Activated CD8-positive, alpha-beta memory T cell treated with anti-CD3 and anti-CD28 coated beads for 48 hours (primary cell): ENCODE data around the gene FASTKD1.

Experiments used
- DNase-seq, 3 experiments: peaks; one replicate each; pipeline ENCODE4 v3.0.0-alpha.2; 2020; ENCODE audit warnings: low read depth in 2 of 3, low spot score in 2 of 3

The FASTKD1 gene

DNA sequence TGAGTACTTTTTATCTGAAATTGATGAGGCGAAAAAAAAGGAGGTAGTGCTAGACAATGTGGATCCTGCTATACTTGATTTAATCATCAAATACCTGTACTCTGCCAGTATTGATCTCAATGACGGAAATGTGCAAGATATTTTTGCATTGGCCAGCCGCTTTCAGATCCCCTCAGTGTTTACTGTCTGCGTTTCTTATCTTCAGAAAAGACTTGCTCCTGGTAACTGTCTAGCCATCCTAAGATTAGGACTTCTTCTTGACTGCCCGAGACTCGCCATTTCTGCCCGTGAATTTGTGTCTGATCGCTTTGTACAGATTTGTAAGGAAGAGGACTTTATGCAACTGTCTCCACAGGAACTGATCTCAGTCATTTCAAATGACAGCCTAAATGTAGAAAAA lies 63.7 kb downstream of the FASTKD1 start:
- no peak for DNase-seq

- DNase-seq, result no peak
Observed at GRCh38 chr2:169509298-169509885, 64.3 kb downstream of the FASTKD1 start, which contains the start of gene KLHL41. TSS of gene KLHL41 (plus strand) at chr2:169509702. CDS start at chr2:169509779, 77 bp downstream.

- DNase-seq, result no peak
Observed at GRCh38 chr2:169507698-169508097, 66.0 kb downstream of the FASTKD1 start.

DNA sequence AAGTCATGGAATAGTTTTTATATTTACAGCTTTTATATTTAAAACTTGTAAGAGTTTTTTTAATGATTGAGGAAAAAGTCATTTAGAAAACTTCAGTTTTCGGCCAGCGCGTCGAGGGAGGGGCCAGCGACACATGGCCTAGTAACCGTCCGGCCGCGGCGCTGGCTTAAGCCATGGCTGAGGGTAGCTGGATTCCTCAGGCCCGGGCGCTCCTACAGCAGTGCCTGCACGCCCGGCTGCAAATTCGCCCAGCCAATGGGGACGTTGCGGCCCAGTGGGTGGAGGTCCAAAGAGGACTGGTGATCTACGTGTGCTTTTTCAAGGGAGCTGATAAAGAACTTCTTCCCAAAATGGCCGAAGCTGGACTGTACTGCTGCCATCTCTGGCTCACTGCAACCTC lies 69.0 kb downstream of the FASTKD1 start:
- no peak for DNase-seq

DNA sequence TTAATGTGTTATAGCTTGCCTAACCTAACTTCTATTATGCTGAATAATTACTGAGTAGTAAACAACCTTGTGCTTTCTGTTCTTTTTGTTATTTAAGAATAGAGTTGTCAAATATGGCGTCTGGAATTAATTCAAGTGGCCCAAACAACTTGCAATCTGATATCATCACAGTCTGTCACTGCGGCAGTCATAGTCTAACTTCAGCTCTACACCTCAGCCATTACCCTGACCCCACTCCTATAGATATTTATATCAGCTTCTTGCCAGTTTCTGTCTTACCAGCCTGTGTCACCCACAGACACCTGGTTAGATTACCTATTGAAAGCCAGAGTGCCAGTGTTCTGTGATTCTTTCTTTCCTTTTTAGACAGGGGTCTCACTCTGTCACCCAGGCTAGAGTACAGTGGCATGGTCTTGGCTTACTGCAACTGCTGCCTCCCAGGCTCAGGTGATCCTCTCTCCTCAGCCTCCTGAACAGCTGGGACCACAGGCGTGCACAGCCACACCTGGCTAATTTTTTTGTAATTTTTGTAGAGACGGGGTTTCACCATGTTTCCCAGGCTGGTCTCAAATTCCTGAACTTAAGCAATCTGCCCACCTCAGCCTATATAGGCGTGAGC lies 78.2 kb downstream of the FASTKD1 start:
- no peak for DNase-seq

- no peak for DNase-seq
Observed at GRCh38 chr2:169493360-169493759, 80.3 kb downstream of the FASTKD1 start.

- no peak for DNase-seq
Observed at GRCh38 chr2:169491378-169491777, 82.3 kb downstream of the FASTKD1 start.

- no peak for DNase-seq
Observed at GRCh38 chr2:169490834-169491233, 82.8 kb downstream of the FASTKD1 start.

DNA sequence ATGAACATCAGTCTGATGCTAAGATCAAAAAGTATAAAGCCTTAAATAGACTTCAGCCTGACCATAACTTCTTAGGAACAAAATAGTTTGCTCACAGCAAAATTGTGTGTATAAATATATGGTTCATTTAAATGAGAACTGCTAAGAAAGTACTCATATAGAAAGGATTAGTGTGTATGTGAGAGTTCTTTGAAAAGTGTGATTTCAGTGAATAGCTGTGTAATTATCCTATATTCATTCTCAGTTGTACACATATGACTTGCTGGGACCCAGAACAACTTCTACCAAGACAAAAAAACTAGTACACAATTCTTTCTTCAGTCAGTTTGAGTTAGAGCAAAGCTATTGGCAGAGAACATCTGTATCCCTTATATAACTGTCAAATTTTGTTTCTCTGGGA lies 87.2 kb downstream of the FASTKD1 start:
- no peak for DNase-seq

DNA sequence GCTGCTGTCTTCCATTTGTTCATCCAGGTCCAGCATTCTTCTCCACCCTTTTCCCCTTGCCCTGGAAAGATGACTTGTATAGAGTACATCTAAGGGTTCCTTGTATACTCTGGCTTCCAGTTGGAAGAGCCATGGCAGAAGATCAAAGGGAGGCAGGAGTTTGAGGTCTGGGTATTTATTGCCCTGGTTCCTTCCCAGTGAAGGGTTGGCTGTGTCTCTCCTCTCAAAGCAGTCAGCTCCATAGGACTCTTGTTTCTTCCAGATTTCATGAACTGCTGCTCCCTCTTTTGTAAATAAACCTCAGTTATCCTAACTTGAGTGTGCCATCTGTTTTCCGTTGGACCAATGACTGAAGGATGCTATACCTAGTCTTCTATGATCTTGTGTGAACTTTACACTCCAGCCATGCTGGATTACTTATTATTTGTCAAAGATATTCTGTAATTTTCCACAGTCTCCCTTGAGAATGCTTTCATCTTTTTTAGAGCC lies 88.0 kb downstream of the FASTKD1 start:
- DNase-seq, result no peak

DNA sequence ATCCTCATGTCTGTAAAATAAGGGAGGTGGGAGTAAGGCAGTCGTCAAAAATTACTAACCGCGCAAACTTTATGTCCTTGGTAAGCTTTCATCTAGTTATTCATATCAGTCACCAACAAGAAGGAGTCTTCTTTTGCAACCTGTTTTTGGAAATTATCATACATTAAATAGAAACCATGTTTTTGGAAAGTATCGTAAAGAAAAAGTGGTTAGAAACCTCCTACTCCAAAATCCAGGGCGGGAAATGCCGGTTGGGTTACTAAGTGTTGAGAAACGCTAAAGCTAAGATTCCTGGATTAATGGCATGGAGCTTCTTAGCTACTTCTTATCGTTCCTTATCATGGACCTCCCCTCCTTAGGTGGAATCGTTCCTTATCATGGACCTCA lies 93.6 kb downstream of the FASTKD1 start:
- DNase-seq, result no peak
